GM10266 (cell line): Measurements from ENCODE around the gene PTPMT1.
"Not testable (repeated sequence)": the region's sequence is repeated elsewhere in the genome, so short reads cannot be mapped to it uniquely, and the experiment has no call there.

Experiments used
- DNase-seq: peaks from one replicate; pipeline ENCODE4 v3.0.0; 2012; ENCODE audit errors: extremely low spot score
- TF ChIP-seq, protein P1 (sequence below): IDR thresholded peaks from 2 replicates; pipeline ENCODE4 v1.5.1; 2012; ENCODE audit warnings: mild to moderate bottlenecking, low read depth; ENCODE audit not compliant: control insufficient read depth, insufficient read depth; ENCODE audit errors: missing control alignments

The PTPMT1 gene

DNA sequence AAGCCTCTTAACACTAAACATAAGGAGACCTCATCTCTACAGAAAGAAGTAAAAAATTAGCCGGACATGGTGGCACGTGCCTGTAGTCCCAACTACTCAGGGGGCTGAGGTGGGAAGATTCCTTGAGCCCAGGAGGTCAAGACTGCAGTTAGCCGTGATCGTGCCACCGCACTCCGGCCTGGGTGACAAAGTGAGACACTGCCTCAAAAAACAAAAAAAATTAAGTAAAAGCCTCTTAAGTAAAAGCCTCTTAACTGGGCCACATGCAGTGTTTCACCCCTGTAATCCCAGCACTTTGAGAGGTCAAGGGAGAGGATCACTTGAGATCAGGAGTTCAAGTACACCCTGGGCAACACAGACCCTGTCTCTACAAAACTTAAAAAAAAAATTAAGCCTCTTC, 38.2 kb upstream of the PTPMT1 start:
- TF ChIP-seq, protein P1, sequence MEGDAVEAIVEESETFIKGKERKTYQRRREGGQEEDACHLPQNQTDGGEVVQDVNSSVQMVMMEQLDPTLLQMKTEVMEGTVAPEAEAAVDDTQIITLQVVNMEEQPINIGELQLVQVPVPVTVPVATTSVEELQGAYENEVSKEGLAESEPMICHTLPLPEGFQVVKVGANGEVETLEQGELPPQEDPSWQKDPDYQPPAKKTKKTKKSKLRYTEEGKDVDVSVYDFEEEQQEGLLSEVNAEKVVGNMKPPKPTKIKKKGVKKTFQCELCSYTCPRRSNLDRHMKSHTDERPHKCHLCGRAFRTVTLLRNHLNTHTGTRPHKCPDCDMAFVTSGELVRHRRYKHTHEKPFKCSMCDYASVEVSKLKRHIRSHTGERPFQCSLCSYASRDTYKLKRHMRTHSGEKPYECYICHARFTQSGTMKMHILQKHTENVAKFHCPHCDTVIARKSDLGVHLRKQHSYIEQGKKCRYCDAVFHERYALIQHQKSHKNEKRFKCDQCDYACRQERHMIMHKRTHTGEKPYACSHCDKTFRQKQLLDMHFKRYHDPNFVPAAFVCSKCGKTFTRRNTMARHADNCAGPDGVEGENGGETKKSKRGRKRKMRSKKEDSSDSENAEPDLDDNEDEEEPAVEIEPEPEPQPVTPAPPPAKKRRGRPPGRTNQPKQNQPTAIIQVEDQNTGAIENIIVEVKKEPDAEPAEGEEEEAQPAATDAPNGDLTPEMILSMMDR, result no peak
- no peak for DNase-seq

- TF ChIP-seq, protein P1, result no peak
- no peak for DNase-seq
Measured at GRCh38 chr11:47529951-47530350, 35.4 kb upstream of the PTPMT1 start.

DNA sequence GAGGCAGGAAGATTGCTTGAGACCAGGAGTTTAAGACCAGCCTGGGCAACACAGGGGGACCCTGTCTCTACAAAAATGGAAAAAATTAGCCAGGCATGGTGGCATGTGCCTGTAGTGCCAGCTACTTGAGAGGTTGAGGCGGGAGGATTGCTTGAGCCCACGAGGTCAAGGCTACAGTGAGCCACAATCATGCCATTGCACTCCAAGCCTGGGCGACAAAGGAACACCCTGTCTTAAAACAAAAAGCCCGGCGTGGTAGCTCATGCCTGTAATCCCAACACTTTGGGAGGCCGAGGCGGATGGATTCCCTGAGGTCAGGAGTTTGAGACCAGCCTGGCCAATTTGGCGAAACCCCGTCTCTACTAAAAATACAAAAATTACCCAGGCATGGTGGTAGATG, 34.7 kb upstream of the PTPMT1 start:
- DNase-seq, result not testable (repeated sequence)

- TF ChIP-seq, protein P1, result no peak
- no peak for DNase-seq
Measured at GRCh38 chr11:47531666-47532065, 33.7 kb upstream of the PTPMT1 start.

GRCh38 chr11:47532597-47533213, 32.7 kb upstream of the PTPMT1 start:
- TF ChIP-seq, protein P1, result no peak
- DNase-seq, result no peak

GRCh38 chr11:47533690-47534151, 31.7 kb upstream of the PTPMT1 start:
- no peak for DNase-seq
- TF ChIP-seq, protein P1, result no peak

DNA sequence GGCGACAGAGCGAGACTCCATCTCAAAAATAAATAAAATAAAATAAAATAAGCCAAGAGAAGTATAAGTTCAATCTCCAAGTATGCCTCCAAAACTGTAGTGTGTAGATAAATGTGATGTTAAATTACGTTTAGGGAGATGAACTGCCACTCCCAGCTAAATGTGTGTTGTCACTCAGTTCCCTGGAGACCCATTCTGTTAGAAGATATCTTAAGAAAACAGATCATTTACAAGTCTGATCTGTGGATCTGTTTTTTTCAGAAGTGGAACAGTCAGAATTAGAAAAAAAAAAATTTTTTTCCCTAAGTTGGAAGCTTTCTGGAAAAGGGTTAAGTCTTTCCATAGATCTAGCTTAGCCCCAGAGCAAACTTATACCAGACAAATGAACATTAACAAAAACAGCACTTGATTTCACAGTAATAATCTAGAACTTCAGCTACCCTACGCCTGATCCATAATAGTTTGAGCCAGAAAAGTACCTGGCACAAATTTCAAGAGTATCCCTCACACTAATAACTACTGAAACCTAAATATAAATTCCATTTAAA, 30.6 kb upstream of the PTPMT1 start:
- DNase-seq, result no peak
- TF ChIP-seq, protein P1, result no peak
